SIG-M5 treated with dmso at 0.1 percent for 504 hours (cell line): ENCODE results near the gene ETS1.

Experiments used
- DNase-seq: peaks from one replicate; lab custom pipeline; 2025; ENCODE audit not compliant: unreplicated experiment; lab: John Stamatoyannopoulos, UW

Gene ETS1

GRCh38 chr11:128521682-128522054, 65.7 kb downstream of the ETS1 start:
- no peak for DNase-seq

DNA sequence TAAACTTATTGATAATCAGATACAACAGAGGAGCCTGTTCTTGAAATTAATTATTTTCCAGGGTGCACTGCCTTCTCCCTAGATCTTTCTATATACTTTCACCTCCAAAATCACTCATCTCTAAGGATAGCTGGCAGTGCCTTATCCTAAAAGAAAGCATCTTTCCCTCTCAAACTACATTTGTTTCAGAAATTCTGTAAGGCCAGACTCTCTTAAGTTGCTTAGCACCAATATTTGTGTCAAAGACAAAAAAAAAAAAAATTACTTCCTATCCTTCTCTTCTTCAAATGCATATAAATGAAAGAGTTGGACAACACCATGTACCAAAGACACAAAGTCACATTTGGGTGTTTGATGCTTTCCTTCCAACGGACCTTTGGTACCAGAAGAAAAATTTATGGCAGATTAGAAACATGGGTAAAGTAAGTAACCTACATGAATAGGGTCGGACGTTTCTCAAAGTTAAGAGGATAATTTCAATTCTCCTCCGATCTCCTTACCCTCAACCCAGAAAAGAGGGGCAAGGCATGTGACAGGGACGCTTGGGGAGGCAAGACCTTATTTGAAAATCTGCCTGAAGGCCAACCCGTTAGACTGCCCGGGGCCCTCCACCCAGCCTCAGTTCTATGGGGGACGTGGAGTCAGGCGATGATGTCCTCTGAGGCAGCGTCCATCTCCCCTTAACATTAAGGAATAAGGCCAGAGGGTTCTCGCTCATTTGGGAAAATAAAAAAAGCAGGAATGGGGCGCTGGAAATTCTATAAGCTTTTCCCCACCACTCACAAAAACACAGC, 66.3 kb downstream of the ETS1 start:
- no peak for DNase-seq

DNA sequence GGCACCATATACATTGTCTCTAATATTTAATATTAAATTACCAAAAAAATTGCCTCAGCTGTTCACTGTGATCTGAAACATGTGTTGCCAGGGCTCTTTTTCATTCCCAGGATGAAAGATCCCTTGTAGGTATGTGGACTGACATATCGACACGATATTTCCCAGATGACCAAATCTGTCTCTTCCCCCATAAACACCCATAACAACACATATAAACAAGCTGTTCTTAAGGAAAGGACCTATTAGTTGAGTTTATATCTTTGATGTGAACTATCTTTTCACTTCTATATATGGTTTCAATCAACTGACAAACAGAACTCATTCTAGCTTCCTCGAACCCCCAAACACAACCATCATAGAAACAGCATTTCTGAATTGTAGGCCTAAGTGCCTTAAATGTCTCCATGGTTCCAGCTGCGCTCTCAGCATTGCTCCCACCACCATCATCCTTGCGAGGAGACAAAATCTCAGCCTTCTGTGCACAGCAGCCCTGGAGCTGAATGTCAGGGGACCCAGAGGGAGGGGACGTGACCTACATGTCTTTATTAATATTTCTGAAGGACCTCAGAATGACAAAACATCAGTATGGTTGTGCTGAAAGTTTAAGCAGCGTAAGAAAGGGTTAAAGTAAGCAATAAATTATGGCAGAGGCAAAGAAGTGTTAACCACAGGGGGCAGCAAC, 67.0 kb downstream of the ETS1 start:
- no peak for DNase-seq

DNA sequence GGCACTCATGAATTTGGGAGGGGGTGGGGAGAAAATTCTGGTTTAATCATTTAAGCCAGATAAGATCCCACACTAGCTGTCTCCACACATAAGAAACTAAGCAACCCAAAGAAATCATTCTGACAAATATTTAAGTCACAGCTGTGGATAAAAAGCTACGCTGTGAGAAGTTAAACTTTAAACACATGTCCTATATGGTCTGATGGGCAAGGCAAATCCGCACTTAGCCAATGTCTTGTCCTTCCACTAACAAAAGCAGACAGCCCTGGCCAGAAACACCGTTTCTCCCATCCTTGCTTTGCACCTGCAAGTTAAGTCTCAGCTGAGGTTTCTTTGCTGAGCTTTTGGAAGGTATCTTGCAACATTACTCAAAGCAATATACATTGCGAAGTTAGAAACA, 68.0 kb downstream of the ETS1 start:
- DNase-seq: no peak

GRCh38 chr11:128518493-128519207, 68.7 kb downstream of the ETS1 start:
- DNase-seq: no peak

- no peak for DNase-seq
These were observed 69.7 kb downstream of the ETS1 start for GRCh38 chr11:128517451-128518230.

DNA sequence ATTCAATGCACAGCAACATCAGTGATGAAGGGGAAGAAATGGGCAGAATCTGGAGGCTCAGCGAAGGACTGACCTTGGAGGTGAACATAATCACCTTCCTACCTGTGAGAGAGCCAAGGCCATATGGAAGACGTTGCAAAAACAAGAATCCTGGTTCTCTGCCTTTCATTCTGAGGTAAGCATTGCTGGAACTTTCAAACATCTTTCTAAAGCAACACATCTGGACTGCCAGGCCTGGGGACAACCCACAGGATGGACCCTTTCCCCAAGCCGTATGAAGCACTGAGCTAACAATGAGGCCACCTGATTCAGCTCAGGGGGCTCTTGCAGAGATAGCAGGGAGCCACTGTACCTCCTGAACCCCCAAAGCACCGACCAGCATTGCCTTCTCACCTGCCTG, 70.5 kb downstream of the ETS1 start:
- DNase-seq: no peak

GRCh38 chr11:128515826-128516778, 71.3 kb downstream of the ETS1 start:
- no peak for DNase-seq

GRCh38 chr11:128515086-128515485, 72.3 kb downstream of the ETS1 start:
- no peak for DNase-seq

DNA sequence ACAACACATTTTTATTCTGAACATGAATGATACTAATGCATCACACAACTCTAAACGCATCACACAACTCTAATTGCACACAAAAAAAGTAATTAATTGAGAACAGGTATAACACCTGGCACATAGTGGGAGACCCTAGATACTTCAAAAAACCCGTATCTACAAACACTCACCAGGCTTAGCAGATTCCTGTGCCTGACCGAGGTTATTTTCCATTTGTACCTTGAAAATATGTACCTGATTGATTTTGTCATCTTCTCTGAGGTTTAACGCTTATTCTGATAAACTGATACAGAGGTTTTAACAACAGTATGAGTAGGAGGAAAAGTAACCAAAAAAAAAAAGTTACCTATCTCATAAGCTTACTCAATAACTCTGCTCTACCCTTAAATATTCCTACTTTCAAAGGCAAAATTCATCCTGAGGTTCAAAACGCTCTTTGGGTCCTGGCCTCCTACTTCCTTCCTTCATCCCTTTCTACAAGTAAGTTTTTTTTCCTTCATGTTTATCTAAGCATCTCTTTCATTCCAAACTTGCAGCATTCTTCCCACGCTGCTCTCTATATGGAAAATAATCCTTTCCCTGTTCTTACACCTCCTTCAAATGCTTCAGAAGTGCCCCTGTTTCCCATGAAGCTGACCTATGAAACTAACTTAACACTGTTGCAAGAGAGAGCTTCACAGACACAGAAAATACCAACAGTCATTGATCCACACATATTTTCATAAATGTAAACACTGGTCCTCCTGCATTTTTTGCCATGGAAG, 73.3 kb downstream of the ETS1 start:
- DNase-seq: no peak

DNA sequence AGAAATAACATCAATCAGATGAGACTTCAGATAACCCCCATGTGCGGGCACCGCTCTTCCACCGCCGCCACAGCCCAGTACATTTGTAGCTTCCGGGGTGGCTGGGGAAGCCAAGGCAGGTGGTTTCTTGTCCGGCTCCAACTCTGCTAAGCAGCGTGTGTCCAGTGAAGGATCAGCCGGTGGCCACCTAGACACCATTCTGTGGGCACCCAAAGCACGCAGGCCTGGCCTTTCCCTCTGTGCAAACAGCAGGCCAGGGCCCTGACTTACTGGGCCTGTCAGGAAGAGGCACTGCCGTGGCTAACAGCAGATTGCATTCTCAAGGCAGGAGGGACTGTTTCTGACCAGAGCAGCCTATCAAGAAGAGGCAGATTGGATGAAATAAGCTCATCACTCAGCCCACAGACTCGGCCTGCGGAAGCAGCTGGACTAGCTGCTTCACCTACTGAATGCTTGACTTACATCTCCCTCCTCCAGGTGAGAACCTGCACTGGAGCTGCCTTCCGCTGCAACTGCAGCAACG, 74.8 kb downstream of the ETS1 start:
- DNase-seq: no peak

DNA sequence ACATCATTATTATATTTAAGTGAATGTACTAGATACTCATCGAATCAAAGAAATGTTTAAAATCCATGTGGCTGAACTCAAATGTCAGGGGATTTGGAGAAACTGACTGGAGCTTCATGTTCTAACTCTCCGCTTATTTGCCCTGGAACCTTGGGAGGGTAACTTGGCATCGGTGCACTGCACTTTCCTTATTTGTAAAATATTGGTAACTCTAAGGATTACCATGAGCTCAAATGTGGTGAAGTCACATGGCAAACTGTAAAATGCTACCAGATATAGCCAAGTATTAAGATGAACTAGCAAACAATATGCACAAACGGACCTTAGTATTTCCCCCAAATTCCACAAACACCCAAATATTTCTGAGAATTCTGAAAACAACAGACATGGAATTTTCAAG, 75.6 kb downstream of the ETS1 start:
- no peak for DNase-seq

GRCh38 chr11:128509621-128510389, 77.6 kb downstream of the ETS1 start:
- no peak for DNase-seq

DNA sequence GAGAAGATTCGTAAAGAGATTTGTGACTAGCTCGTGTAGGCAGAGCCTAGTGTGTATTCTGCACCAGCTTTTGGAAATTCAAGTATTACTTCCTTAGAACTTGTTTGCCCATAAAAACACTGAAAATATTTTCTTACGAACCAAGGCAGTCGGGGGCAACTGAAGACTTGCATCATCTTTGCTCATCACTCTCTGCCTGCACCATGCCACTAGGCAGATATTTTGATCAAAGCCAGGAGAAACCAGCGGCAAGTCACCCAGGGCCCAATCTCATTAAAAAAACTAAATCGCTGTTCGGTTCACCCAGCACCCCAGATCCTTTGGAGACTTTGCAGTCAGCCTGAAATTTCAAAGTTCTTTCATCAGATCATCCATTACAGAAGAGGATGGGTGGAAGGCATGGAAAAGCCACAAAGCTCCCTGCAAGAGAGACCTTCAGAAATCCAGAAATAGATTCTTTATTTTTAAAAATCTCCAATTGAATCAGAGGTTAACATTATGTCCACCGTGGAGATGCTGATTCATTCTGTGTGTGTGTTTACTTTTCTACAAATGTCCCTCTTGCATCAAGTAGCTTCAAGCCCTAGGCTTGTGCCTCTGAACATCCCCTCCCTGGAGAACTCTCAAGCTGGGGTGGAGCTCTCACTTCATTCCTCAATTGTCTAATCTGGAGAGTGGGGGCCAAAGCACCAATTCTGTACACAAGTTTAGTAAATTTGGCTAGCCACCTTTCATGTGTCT, 78.4 kb downstream of the ETS1 start:
- no peak for DNase-seq

DNA sequence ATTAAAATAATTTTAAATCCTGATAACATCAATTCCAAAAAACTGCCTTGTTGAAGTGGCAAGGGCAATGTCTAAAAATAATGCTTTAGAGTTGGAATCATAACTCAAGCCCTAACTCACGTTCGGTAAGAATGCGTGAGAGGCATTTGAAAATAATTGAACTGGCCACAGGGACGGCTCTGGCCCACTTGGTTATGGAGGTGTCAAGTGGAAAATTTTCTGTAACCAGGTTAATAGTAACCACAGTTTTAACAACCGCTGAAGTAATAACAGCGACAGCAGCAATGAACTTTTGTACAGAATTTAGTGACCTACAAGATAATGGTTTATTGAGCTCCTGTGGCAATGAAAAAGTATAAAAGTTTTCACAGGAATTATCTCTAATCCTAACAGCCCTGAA, 79.4 kb downstream of the ETS1 start:
- no peak for DNase-seq

- no peak for DNase-seq
These were observed 80.3 kb downstream of the ETS1 start for GRCh38 chr11:128506999-128507611.

- no peak for DNase-seq
These were observed 81.0 kb downstream of the ETS1 start for GRCh38 chr11:128506356-128506755.
